Measurements from ENCODE around the gene SMIM43. TPM values are rescaled to one million over a fixed set of nuclear protein-coding genes. Genes with fewer than 3 reads are reported as not detected.

Gene SMIM43
- total and polyA plus RNA-seq, 2 donors (not counting 1 experiment from before 2014, with no cell fraction given), result 0.83 to 2.5 TPM

- H3K9me3 ChIP-seq (ENCODE audit: control insufficient read depth, insufficient read depth, low read depth, low read length), result no peaks in the 10 kb centered on the region
These were observed 26.5 kb upstream of the SMIM43 start for GRCh38 chr4:121791481-121791880.

GRCh38 chr4:121790976-121791375 lies 26.0 kb upstream of the SMIM43 start:
- H3K27ac ChIP-seq (ENCODE audit: insufficient read depth, low read length), result no peak overlapping the region
- TF ChIP-seq EZH2 (IDR thresholded peaks at IDR 0.05; ENCODE audit: low read length, missing control alignments), result no peak
- no peak for TF ChIP-seq CTCF (conservative IDR thresholded peaks at IDR 0.05 in 1 of 2, IDR thresholded peaks at IDR 0.05 in 1 of 2; ENCODE audit: low read depth in 1 of 2, low read length in 2 of 2)
- H3K9ac ChIP-seq (ENCODE audit: insufficient read depth, low read length), result no peak overlapping the region
- no peak overlapping the region for H3K4me2 ChIP-seq (ENCODE audit: extremely low read depth, insufficient read depth, low read length)
- H3K79me2 ChIP-seq (ENCODE audit: control insufficient read depth, insufficient read depth, low read length), result no peaks in the 10 kb centered on the region
- H3K36me3 ChIP-seq (ENCODE audit: control insufficient read depth, insufficient read depth, low read length), result no peaks in the 10 kb centered on the region
- H2AFZ ChIP-seq (ENCODE audit: low read length), result no peak overlapping the region
- H3K4me3 ChIP-seq (replicated peaks in 1 of 4; ENCODE audit: control extremely low read depth in 1 of 4, insufficient read depth in 1 of 4, low read depth in 3 of 4, low read length in 4 of 4), result no peak overlapping the region
- peaks cover 11% of the 10 kb centered on the region for H3K4me1 ChIP-seq (ENCODE audit: control insufficient read depth, extremely low read depth, insufficient read depth, low read length)
- DNase-seq (ENCODE audit: low read depth in 2 of 2), result peak in 1 of 2 donors; percentile 34
- H3K27me3 ChIP-seq (ENCODE audit: control insufficient read depth, insufficient read depth, low read length), result no peaks in the 10 kb centered on the region
- no peaks in the 10 kb centered on the region for H3K9me3 ChIP-seq (ENCODE audit: control insufficient read depth, insufficient read depth, low read depth, low read length)
- no peaks in the 10 kb centered on the region for H4K20me1 ChIP-seq (ENCODE audit: control insufficient read depth, extremely low read depth, insufficient read depth, low read length)

More at GRCh38 chr4:121791481-121791880, 26.5 kb upstream of the SMIM43 start:
- Histone ChIP-seq H3K4me2 (ENCODE audit: extremely low read depth, insufficient read depth, low read length) (no peak overlapping the region), H3K9ac (ENCODE audit: insufficient read depth, low read length) (no peak overlapping the region), H4K20me1 (ENCODE audit: control insufficient read depth, extremely low read depth, insufficient read depth, low read length) (no peaks in the 10 kb centered on the region), H2AFZ (ENCODE audit: low read length) (no peak overlapping the region), H3K27me3 (ENCODE audit: control insufficient read depth, insufficient read depth, low read length) (no peaks in the 10 kb centered on the region), H3K36me3 (ENCODE audit: control insufficient read depth, insufficient read depth, low read length) (no peaks in the 10 kb centered on the region), H3K27ac (ENCODE audit: insufficient read depth, low read length) (no peak overlapping the region), H3K4me3 (replicated peaks in 1 of 4; ENCODE audit: control extremely low read depth in 1 of 4, insufficient read depth in 1 of 4, low read depth in 3 of 4, low read length in 4 of 4) (no peak overlapping the region), H3K79me2 (ENCODE audit: control insufficient read depth, insufficient read depth, low read length) (no peaks in the 10 kb centered on the region), H3K4me1 (ENCODE audit: control insufficient read depth, extremely low read depth, insufficient read depth, low read length) (peaks cover 11% of the 10 kb centered on the region)
- TF ChIP-seq CTCF (conservative IDR thresholded peaks at IDR 0.05 in 1 of 2, IDR thresholded peaks at IDR 0.05 in 1 of 2; ENCODE audit: low read depth in 1 of 2, low read length in 2 of 2) (no peak), EZH2 (IDR thresholded peaks at IDR 0.05; ENCODE audit: low read length, missing control alignments) (no peak)
- peak; percentile 59 to 91 for DNase-seq (ENCODE audit: low read depth in 2 of 2)

DNA sequence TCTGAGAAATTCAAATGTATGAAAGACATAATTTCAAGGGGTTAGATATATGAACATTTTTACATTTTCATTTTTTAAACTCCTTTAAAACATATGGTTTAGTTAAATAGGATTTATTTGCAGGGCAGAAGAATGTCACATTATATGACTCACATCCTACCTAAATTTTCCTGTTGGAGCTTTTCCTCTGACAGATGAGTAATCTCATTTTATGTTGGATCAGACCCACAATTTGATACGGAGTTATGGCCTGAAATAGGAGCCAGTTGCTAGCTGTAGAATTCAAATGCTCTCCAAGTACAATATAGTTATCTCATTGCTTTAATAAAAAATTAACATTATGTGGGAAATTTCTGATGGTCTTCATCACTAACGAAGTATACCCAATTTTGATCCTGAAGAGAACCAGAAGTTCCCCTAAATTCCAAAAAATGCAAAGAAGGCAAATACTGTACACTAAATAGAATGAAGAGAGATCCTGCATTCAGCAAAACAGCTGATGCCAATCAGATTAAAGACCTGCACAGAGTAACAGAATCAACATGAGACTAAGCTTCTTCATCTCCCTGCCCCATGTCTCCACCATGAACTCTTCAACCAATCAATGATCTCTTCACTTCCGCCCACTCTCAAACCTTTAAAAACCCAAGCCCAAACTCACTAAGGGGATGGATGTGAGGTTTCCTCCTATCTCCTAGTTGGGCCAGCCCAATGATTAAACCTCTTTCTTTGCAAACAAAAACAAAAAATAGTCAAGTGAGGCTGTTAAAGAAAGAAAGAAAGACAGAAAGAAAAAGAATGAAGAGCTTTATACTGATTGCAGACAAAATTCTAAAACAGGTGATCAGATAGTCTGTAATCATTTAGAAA lies 25.2 kb upstream of the SMIM43 start:
- TF ChIP-seq EZH2 (IDR thresholded peaks at IDR 0.05; ENCODE audit: low read length, missing control alignments), result no peak
- TF ChIP-seq CTCF (conservative IDR thresholded peaks at IDR 0.05 in 1 of 2, IDR thresholded peaks at IDR 0.05 in 1 of 2; ENCODE audit: low read depth in 1 of 2, low read length in 2 of 2), result no peak
- peak; percentile 66 to 89 for DNase-seq (ENCODE audit: low read depth in 2 of 2)
- Histone ChIP-seq H3K27me3 (ENCODE audit: control insufficient read depth, insufficient read depth, low read length) (no peaks in the 10 kb centered on the region), H3K4me3 (replicated peaks in 1 of 4; ENCODE audit: control extremely low read depth in 1 of 4, insufficient read depth in 1 of 4, low read depth in 3 of 4, low read length in 4 of 4) (no peak overlapping the region), H2AFZ (ENCODE audit: low read length) (no peak overlapping the region), H3K9me3 (ENCODE audit: control insufficient read depth, insufficient read depth, low read depth, low read length) (no peaks in the 10 kb centered on the region), H3K79me2 (ENCODE audit: control insufficient read depth, insufficient read depth, low read length) (no peaks in the 10 kb centered on the region), H3K36me3 (ENCODE audit: control insufficient read depth, insufficient read depth, low read length) (no peaks in the 10 kb centered on the region), H3K4me1 (ENCODE audit: control insufficient read depth, extremely low read depth, insufficient read depth, low read length) (peaks cover 16% of the 10 kb centered on the region), H3K4me2 (ENCODE audit: extremely low read depth, insufficient read depth, low read length) (no peak overlapping the region), H4K20me1 (ENCODE audit: control insufficient read depth, extremely low read depth, insufficient read depth, low read length) (no peaks in the 10 kb centered on the region), H3K9ac (ENCODE audit: insufficient read depth, low read length) (no peak overlapping the region), H3K27ac (ENCODE audit: insufficient read depth, low read length) (no peak overlapping the region)

Data from fibroblast of lung (primary cell).